ENCODE data around the gene MND1. TPM values are rescaled to one million over a fixed set of nuclear protein-coding genes. Genes with fewer than 3 reads are reported as not detected.

MND1 gene
- total and polyA plus RNA-seq, 2 donors (not counting 3 experiments of a cell fraction or from before 2014, with no cell fraction given): 0.66 to 7.7 TPM

GRCh38 chr4:153367092-153367491 is 22.6 kb downstream of the MND1 start:
- TF ChIP-seq, protein P1, sequence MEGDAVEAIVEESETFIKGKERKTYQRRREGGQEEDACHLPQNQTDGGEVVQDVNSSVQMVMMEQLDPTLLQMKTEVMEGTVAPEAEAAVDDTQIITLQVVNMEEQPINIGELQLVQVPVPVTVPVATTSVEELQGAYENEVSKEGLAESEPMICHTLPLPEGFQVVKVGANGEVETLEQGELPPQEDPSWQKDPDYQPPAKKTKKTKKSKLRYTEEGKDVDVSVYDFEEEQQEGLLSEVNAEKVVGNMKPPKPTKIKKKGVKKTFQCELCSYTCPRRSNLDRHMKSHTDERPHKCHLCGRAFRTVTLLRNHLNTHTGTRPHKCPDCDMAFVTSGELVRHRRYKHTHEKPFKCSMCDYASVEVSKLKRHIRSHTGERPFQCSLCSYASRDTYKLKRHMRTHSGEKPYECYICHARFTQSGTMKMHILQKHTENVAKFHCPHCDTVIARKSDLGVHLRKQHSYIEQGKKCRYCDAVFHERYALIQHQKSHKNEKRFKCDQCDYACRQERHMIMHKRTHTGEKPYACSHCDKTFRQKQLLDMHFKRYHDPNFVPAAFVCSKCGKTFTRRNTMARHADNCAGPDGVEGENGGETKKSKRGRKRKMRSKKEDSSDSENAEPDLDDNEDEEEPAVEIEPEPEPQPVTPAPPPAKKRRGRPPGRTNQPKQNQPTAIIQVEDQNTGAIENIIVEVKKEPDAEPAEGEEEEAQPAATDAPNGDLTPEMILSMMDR (IDR thresholded peaks at IDR 0.05; ENCODE audit: extremely low read depth in 1 of 2, insufficient read depth in 1 of 2, low read depth in 1 of 2, low read length in 2 of 2): no peak
- TF ChIP-seq GATA2 (IDR thresholded peaks at IDR 0.05; ENCODE audit: insufficient read depth, insufficient read length, low read depth, low read length) (no peak), MYC (IDR thresholded peaks at IDR 0.05; ENCODE audit: low read depth, low read length) (no peak), POLR2AphosphoS5 (IDR thresholded peaks at IDR 0.05; ENCODE audit: insufficient read depth, low read depth, low read length) (no peak), EZH2 (IDR thresholded peaks at IDR 0.05; ENCODE audit: borderline replicate concordance, low read depth, low read length, severe bottlenecking) (no peak), POLR2A (IDR thresholded peaks at IDR 0.05; ENCODE audit: low read depth, low read length) (no peak), JUN (IDR thresholded peaks at IDR 0.05; ENCODE audit: borderline replicate concordance, insufficient read depth, insufficient read length, low read depth) (no peak), MAX (IDR thresholded peaks at IDR 0.05; ENCODE audit: insufficient read depth, insufficient read length) (no peak), FOS (IDR thresholded peaks at IDR 0.05; ENCODE audit: borderline replicate concordance, insufficient read depth, low read length) (no peak)
- intact Hi-C loops (cut with micrococcal nuclease) (no loop called here), dilution Hi-C loops (cut with MboI; ENCODE audit: extremely low pct_ligation_motif_present, low sequenced_read_pairs) (no loop called here)
- Histone ChIP-seq H2AFZ (ENCODE audit: low read depth, low read length) (no peak overlapping the region), H3K27ac (ENCODE audit: insufficient read depth, low read depth, low read length) (no peak overlapping the region), H3K9ac (replicated peaks; ENCODE audit: extremely low read depth, insufficient read depth, low read length) (no peak overlapping the region), H3K4me1 (ENCODE audit: control insufficient read depth, extremely low read depth, insufficient read depth, low read length) (no peaks in the 10 kb centered on the region), H3K4me3 (replicated peaks in 1 of 3; ENCODE audit: insufficient read depth in 1 of 3, low read depth in 1 of 3, low read length in 3 of 3) (no peak overlapping the region), H3K9me3 (replicated peaks; ENCODE audit: control insufficient read depth, insufficient read depth, low read length) (no peaks in the 10 kb centered on the region), H3K79me2 (ENCODE audit: control insufficient read depth, insufficient read depth, low read length) (no peaks in the 10 kb centered on the region), H3K4me2 (ENCODE audit: insufficient read depth, low read length) (no peak overlapping the region), H3K9me1 (replicated peaks; ENCODE audit: control insufficient read depth, extremely low read depth, insufficient read depth, low read length) (no peaks in the 10 kb centered on the region), H4K20me1 (replicated peaks; ENCODE audit: control insufficient read depth, extremely low read depth, insufficient read depth, low read length) (no peaks in the 10 kb centered on the region), H3K36me3 (ENCODE audit: control insufficient read depth in 2 of 2, extremely low read depth in 1 of 2, insufficient read depth in 2 of 2, low read length in 2 of 2) (no peaks in the 10 kb centered on the region), H3K27me3 (ENCODE audit: control insufficient read depth in 2 of 2, insufficient read depth in 2 of 2, low read length in 2 of 2) (no peaks in the 10 kb centered on the region)
- FAIRE-seq (no peak), DNase-seq (ENCODE audit: low read depth, low spot score) (no peak)
- CTCF ChIA-PET: no interaction called here
- POLR2A ChIA-PET: no interaction called here
- no TSS peak for BruUV-seq (replicated peaks)

Data from endothelial cell of umbilical vein (primary cell).